Neural cell (in vitro differentiated cells): ENCODE data around the gene ORM2.

ENCODE experiments used
- CTCF ChIP-seq: fragments of 450-650 bp; IDR thresholded peaks from 2 replicates; pipeline ENCODE4 v1.5.1; 2014; ENCODE audit warnings: antibody characterized with exemption, mild to moderate bottlenecking, moderate library complexity; ENCODE audit not compliant: poor library complexity, severe bottlenecking
- EP300 ChIP-seq: fragments of 450-650 bp; conservative IDR thresholded peaks from 2 replicates; pipeline ENCODE4 v1.6.1; 2014; ENCODE audit warnings: antibody characterized with exemption, mild to moderate bottlenecking, moderate library complexity; ENCODE audit not compliant: poor library complexity, severe bottlenecking
- MXI1 ChIP-seq: fragments of 450-650 bp; conservative IDR thresholded peaks from 2 replicates; pipeline ENCODE4 v1.6.1; 2014; ENCODE audit warnings: antibody characterized with exemption, mild to moderate bottlenecking; ENCODE audit not compliant: poor library complexity, severe bottlenecking
- POLR2AphosphoS5 ChIP-seq: IDR thresholded peaks from 2 replicates; pipeline ENCODE4 v1.6.1; 2012
- TAF1 ChIP-seq: IDR thresholded peaks from 2 replicates; pipeline ENCODE4 v1.6.1; 2012; ENCODE audit warnings: low read depth
- TF ChIP-seq, protein P1 (sequence below): IDR thresholded peaks from 2 replicates; pipeline ENCODE4 v1.6.1; 2012; ENCODE audit warnings: borderline replicate concordance

GRCh38 chr9:114286146-114286679, 43.5 kb upstream of the ORM2 start:
- TF ChIP-seq CTCF (no peak), POLR2AphosphoS5 (no peak), MXI1 (no peak), EP300 (no peak), TAF1 (no peak)
- TF ChIP-seq, protein P1, sequence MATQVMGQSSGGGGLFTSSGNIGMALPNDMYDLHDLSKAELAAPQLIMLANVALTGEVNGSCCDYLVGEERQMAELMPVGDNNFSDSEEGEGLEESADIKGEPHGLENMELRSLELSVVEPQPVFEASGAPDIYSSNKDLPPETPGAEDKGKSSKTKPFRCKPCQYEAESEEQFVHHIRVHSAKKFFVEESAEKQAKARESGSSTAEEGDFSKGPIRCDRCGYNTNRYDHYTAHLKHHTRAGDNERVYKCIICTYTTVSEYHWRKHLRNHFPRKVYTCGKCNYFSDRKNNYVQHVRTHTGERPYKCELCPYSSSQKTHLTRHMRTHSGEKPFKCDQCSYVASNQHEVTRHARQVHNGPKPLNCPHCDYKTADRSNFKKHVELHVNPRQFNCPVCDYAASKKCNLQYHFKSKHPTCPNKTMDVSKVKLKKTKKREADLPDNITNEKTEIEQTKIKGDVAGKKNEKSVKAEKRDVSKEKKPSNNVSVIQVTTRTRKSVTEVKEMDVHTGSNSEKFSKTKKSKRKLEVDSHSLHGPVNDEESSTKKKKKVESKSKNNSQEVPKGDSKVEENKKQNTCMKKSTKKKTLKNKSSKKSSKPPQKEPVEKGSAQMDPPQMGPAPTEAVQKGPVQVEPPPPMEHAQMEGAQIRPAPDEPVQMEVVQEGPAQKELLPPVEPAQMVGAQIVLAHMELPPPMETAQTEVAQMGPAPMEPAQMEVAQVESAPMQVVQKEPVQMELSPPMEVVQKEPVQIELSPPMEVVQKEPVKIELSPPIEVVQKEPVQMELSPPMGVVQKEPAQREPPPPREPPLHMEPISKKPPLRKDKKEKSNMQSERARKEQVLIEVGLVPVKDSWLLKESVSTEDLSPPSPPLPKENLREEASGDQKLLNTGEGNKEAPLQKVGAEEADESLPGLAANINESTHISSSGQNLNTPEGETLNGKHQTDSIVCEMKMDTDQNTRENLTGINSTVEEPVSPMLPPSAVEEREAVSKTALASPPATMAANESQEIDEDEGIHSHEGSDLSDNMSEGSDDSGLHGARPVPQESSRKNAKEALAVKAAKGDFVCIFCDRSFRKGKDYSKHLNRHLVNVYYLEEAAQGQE = no peak
